Epidermal melanocyte (primary cell): ENCODE measurements around the gene ZNF451.

ENCODE experiments used
- DNase-seq: peaks from one replicate; pipeline ENCODE4 v3.0.0; 2011; ENCODE audit warnings: low spot score; ENCODE audit not compliant: insufficient read length

The ZNF451 gene

GRCh38 chr6:57158658-57159057 lies 68.7 kb downstream of the ZNF451 start:
- no peak for DNase-seq

- DNase-seq, result no peak
Measured at GRCh38 chr6:57159127-57159526, 69.1 kb downstream of the ZNF451 start.

- DNase-seq, result no peak
Measured at GRCh38 chr6:57162028-57162427, 72.0 kb downstream of the ZNF451 start.

- DNase-seq, result no peak
Measured at GRCh38 chr6:57162516-57162915, 72.5 kb downstream of the ZNF451 start.

- no peak for DNase-seq
Measured at GRCh38 chr6:57163956-57164355, 74.0 kb downstream of the ZNF451 start.

DNA sequence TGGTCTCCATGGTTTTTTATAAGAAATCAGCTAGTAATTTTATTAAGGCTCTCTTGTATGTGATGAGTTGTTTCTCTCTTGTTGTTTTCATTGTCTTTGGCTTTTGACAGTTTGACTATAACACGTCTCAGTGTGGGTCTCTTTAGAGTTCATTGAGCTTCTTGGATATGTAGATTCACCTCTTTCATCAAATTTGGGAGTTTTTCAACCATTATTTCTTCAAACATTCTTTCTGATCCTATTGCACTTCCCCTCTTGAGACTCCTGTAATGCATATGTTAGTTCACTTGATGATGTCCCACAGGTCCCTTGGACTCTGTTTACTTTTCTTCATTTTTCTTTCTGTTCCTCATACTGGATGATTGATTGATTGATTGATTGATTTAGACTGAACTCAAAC lies 75.1 kb downstream of the ZNF451 start:
- DNase-seq, result no peak

DNA sequence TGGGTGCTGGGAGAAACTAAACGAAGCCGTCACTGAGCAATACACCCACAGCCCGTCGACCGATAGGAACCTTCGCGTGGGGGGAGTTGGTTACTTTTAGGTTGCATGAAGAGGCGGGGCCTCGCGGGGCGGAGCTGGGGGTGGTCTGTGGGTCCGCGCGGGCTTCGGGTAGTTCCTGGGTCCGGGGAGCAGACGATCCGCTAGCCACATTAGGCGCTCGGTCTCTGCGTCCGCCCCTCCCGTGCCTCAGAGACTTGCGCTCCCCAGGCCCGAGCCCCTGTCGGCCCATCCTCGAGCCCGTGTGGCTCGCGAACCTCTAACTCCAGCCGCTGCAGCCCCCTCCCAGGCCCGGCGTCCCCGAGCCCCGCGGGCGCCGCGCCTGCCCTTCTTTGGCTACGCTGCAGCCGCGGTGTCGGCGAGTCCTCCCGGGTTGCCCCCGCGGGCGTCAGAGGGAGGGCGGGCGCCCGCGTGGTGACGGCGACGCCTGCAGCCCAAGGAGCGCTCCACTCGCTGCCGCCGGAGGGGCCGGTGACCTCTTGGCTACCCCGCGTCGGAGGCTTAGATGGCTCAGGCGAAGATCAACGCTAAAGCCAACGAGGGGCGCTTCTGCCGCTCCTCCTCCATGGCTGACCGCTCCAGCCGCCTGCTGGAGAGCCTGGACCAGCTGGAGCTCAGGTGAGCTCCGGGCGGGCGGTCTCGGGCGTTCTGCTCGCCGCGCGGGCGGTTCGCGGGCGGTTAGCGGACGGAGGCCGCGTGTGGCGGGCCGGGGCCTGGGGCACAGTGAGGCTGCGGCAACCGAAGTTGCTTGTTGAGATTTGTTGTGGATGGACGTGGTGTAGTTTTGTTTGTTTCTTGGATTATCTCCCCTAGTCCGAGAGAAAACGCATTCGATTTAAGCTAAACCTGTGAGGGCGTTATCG lies 82.4 kb downstream of the ZNF451 start, which contains the start of gene BAG2:
TSS of gene BAG2 (plus strand) at position 191 of the 920 bp plus-strand sequence. CDS start at position 563, 372 bp downstream.
- DNase-seq, result peak; percentile 57

GRCh38 chr6:57173056-57173885 lies 83.3 kb downstream of the ZNF451 start:
- DNase-seq, result no peak

GRCh38 chr6:57173886-57174510 lies 84.0 kb downstream of the ZNF451 start:
- DNase-seq, result peak; percentile 27

- no peak for DNase-seq
Measured at GRCh38 chr6:57174511-57174907, 84.5 kb downstream of the ZNF451 start.

GRCh38 chr6:57177545-57178265 lies 87.7 kb downstream of the ZNF451 start:
- DNase-seq, result no peak

GRCh38 chr6:57180596-57180995 lies 90.6 kb downstream of the ZNF451 start:
- no peak for DNase-seq

DNA sequence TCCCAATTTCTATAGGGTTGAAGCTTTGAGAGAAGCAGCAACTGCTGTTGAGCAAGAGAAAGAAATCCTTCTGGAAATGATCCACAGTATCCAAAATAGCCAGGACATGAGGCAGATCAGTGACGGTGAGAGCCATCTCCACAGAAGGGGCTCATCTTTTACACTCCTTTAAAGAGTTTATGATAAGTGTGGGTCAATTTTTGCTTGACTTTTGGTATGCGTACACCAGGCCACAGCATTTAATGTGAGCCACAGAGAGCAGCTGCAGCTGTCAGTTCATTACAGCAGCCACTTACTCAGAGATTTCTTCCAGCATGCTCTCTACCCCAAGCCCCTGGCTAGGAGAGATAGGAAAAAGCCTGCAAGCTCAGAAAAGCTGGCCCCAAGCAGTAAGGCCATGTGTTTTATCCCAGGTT lies 92.0 kb downstream of the ZNF451 start:
- no peak for DNase-seq

- no peak for DNase-seq
Measured at GRCh38 chr6:57183336-57183735, 93.3 kb downstream of the ZNF451 start.

DNA sequence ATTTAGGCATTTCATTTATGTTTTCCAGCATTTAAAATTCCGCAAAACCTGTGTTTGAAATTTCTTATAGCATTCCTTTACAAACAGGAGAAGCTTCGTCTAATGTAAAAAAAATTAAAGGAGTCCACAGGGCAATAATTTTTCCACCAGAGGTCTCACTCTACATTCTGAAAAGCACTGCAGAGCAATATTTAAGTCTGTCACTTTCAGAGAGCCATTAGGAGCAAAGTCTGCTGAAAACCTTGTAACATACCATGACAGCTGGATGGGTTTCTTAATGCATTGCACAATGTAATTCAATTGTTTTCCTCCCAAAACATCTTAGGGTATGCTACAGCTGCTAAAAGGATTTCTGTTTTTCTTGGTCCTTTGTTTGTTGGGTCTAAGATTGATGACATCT lies 100.2 kb downstream of the ZNF451 start:
- DNase-seq, result no peak

DNA sequence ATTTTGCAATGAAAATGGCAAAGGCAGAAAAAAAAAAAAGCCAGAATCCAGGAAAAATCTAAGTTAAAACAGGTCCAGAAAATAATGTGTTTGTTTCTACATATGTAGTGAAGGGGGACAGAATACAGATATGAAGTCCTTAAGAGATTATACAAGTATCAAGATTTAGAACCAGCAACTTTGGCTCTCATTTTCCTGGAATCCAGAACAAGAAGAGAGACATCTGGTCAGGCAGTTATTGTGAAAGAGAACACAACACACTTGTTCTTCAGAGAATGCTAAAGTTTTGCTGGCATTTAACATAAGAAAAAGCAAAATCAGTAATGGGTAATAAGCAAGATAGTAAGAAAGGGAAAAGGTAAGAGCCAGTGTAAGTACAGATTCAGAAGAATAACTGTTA lies 103.2 kb downstream of the ZNF451 start:
- DNase-seq, result no peak

DNA sequence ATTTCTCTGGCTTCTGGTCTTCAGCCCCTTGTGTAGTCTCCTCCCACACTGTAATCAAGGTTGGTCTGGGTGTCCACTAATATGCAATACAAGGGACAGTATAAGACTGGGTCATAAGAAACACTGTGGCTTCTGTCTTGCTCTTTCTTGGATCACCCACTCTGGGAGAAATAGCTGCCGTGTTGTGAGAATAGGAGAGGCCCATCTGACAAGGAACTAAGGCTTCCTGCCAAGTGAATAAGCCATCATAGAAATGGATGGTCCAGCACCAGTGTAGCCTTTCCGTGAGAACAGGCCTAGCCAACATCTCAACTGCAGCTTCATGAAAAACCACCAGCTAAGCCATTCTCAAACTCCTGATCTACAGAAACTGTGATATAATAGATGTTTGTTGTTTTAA lies 105.5 kb downstream of the ZNF451 start:
- no peak for DNase-seq

- no peak for DNase-seq
Measured at GRCh38 chr6:57198926-57199636, 109.1 kb downstream of the ZNF451 start.

GRCh38 chr6:57201718-57202117 lies 111.7 kb downstream of the ZNF451 start:
- DNase-seq, result no peak

- no peak for DNase-seq
Measured at GRCh38 chr6:57205550-57206328, 115.8 kb downstream of the ZNF451 start.
